Suprapubic skin (tissue), 4 donors: ENCODE results near the gene REEP3. TPM values are rescaled to one million over a fixed set of nuclear protein-coding genes. Genes with fewer than 3 reads are reported as not detected.

Source experiments
- DNase-seq, 2 donors: peaks; one replicate each; pipeline ENCODE4 v3.0.0-alpha.2; 2019; ENCODE audit warnings: low spot score in 2 of 2
- H3K27ac ChIP-seq: fragments of 200-600 bp; sonication (generic); one replicate; pipeline ENCODE4 v1.5.1; 2019
- H3K27me3 ChIP-seq: fragments of 200-600 bp; sonication (generic); one replicate; pipeline ENCODE4 v1.5.1; 2019
- H3K36me3 ChIP-seq: fragments of 200-600 bp; sonication (generic); one replicate; pipeline ENCODE4 v1.5.1; 2019
- H3K4me1 ChIP-seq: fragments of 200-600 bp; sonication (generic); one replicate; pipeline ENCODE4 v1.5.1; 2019
- H3K4me3 ChIP-seq: fragments of 200-600 bp; sonication (generic); one replicate; pipeline ENCODE4 v1.5.1; 2019; ENCODE audit warnings: mild to moderate bottlenecking
- H3K9me3 ChIP-seq: fragments of 200-600 bp; sonication (generic); one replicate; pipeline ENCODE4 v1.5.1; 2019
- CTCF ChIP-seq, 2 donors: fragments of 200-600 bp in 1 of 2; fragments of 450-650 bp in 1 of 2; sonication (generic) in 1 of 2; IDR thresholded peaks; one replicate each; pipeline ENCODE4 v1.5.1; 2016 to 2019; ENCODE audit warnings: antibody characterized with exemption in 2 of 2, mild to moderate bottlenecking in 1 of 2, moderate library complexity in 1 of 2
- EP300 ChIP-seq: sonication (generic); formaldehyde crosslinking; IDR thresholded peaks from one replicate; pipeline ENCODE4 v1.6.1; 2017; ENCODE audit warnings: antibody characterized with exemption
- POLR2A ChIP-seq, 2 donors: fragments of 450-650 bp; IDR thresholded peaks; one replicate each; pipeline ENCODE4 v1.6.1; 2017; ENCODE audit warnings: antibody characterized with exemption in 2 of 2, mild to moderate bottlenecking in 2 of 2, moderate library complexity in 2 of 2
- POLR2AphosphoS5 ChIP-seq, 3 donors: sonication (generic); formaldehyde crosslinking; IDR thresholded peaks; one replicate each; pipeline ENCODE4 v1.6.1; 2017; ENCODE audit warnings: antibody characterized with exemption in 3 of 3
- WGBS: methylation state at CpG from one replicate; pipeline ENCODE4 v1.1.5; 2018; 5-methylcytosine and 5-hydroxymethylcytosine counted together
- total RNA-seq, 4 donors: library from RNA; depleted of rRNA; stranded (reverse); fragments of >200 nt; gene quantifications; one replicate each; pipeline ENCODE4 v1.1.0, GENCODE V29; 2016

REEP3 gene
- total RNA-seq, 4 donors from 2014 or later, result 29.0 to 79.2 (median 31.1) TPM

DNA sequence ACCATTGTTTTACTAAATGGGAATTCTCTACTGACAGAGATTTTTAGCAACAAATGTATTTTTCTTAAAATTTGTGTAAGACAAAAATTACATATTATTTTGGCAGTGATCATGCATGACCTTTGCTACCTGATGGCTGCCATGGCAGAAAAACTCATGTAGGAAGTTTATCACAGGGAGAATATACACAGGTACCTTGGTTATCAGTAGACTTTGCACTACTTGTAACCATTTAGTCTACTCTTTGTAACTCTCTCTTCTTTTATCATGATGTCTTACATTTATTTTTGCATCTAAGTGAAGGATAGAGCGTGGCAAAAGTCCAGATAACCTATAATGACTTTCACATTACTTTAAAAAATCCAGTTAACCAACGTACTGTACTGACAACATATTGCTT, 34.1 kb downstream of the REEP3 start:
- 53% methylated on average over 2 of the region's 2 CpGs for WGBS
- Histone ChIP-seq H3K4me1 (peaks cover 19% of the 10 kb centered on the region), H3K9me3 (no peaks in the 10 kb centered on the region), H3K36me3 (no peaks in the 10 kb centered on the region), H3K27me3 (no peaks in the 10 kb centered on the region), H3K27ac (no peak overlapping the region), H3K4me3 (no peak overlapping the region)
- TF ChIP-seq POLR2AphosphoS5 (IDR thresholded peaks at IDR 0.05) (no peak), CTCF (IDR thresholded peaks at IDR 0.05) (no peak), POLR2A (IDR thresholded peaks at IDR 0.05) (no peak), EP300 (no peak)
- DNase-seq, result no peak

GRCh38 chr10:63558132-63558784, 37.1 kb downstream of the REEP3 start:
- Histone ChIP-seq H3K9me3 (no peaks in the 10 kb centered on the region), H3K4me3 (no peak overlapping the region), H3K27me3 (no peaks in the 10 kb centered on the region), H3K27ac (no peak overlapping the region), H3K4me1 (peaks cover 12% of the 10 kb centered on the region), H3K36me3 (no peaks in the 10 kb centered on the region)
- no peak for TF ChIP-seq EP300
- TF ChIP-seq CTCF (IDR thresholded peaks at IDR 0.05), result no peak
- TF ChIP-seq POLR2A (IDR thresholded peaks at IDR 0.05), result no peak
- no peak for TF ChIP-seq POLR2AphosphoS5 (IDR thresholded peaks at IDR 0.05)
- no peak for DNase-seq
- WGBS, result 91% methylated on average over 5 of the region's 5 CpGs

- 81% methylated on average over 5 of the region's 5 CpGs for WGBS
Observed at GRCh38 chr10:63561341-63561740, 40.1 kb downstream of the REEP3 start.

GRCh38 chr10:63562391-63562790, 41.2 kb downstream of the REEP3 start:
- 90% methylated on average over 3 of the region's 3 CpGs for WGBS
- Histone ChIP-seq H3K4me1 (no peaks in the 10 kb centered on the region), H3K27me3 (no peaks in the 10 kb centered on the region), H3K9me3 (no peaks in the 10 kb centered on the region), H3K36me3 (no peaks in the 10 kb centered on the region), H3K4me3 (no peak overlapping the region), H3K27ac (no peak overlapping the region)
- TF ChIP-seq POLR2A (IDR thresholded peaks at IDR 0.05) (no peak), POLR2AphosphoS5 (IDR thresholded peaks at IDR 0.05) (no peak), EP300 (no peak), CTCF (IDR thresholded peaks at IDR 0.05) (no peak)
- DNase-seq, result no peak

More at GRCh38 chr10:63561341-63561740, 40.1 kb downstream of the REEP3 start:
- Histone ChIP-seq H3K4me3 (no peak overlapping the region), H3K36me3 (no peaks in the 10 kb centered on the region), H3K4me1 (no peaks in the 10 kb centered on the region), H3K27me3 (no peaks in the 10 kb centered on the region), H3K9me3 (no peaks in the 10 kb centered on the region), H3K27ac (no peak overlapping the region)
- DNase-seq, result no peak
- TF ChIP-seq EP300, result no peak
- TF ChIP-seq CTCF (IDR thresholded peaks at IDR 0.05), result no peak
- no peak for TF ChIP-seq POLR2AphosphoS5 (IDR thresholded peaks at IDR 0.05)
- no peak for TF ChIP-seq POLR2A (IDR thresholded peaks at IDR 0.05)

GRCh38 chr10:63562857-63563256, 41.7 kb downstream of the REEP3 start:
- Histone ChIP-seq H3K27ac (no peak overlapping the region), H3K4me3 (no peak overlapping the region), H3K4me1 (no peaks in the 10 kb centered on the region), H3K9me3 (no peaks in the 10 kb centered on the region), H3K36me3 (no peaks in the 10 kb centered on the region), H3K27me3 (no peaks in the 10 kb centered on the region)
- WGBS, result 82% methylated on average over 4 of the region's 4 CpGs
- no peak for TF ChIP-seq POLR2AphosphoS5 (IDR thresholded peaks at IDR 0.05)
- TF ChIP-seq EP300, result no peak
- TF ChIP-seq POLR2A (IDR thresholded peaks at IDR 0.05), result no peak
- no peak for TF ChIP-seq CTCF (IDR thresholded peaks at IDR 0.05)
- DNase-seq, result no peak
